Fibroblast of lung (primary cell): Measurements from ENCODE around the gene TRAPPC14. TPM values are rescaled to one million over a fixed set of nuclear protein-coding genes. Genes with fewer than 3 reads are reported as not detected.

Experiments used
- DNase-seq, 2 donors: peaks; one replicate each; pipeline versions ENCODE4 v3.0.0 to v3.0.0-alpha.2; 2010; ENCODE audit warnings: low read depth in 2 of 2
- H2AFZ ChIP-seq: 2 replicates; pipeline ENCODE4 v1.5.1; 2012; ENCODE audit warnings: low read length, control low read depth, inconsistent platforms
- H3K27ac ChIP-seq: 2 replicates; pipeline ENCODE4 v1.5.1; 2011; ENCODE audit warnings: low read length, control low read depth; ENCODE audit not compliant: insufficient read depth
- H3K27me3 ChIP-seq: 2 replicates; pipeline ENCODE4 v1.5.1; 2011; ENCODE audit warnings: mild to moderate bottlenecking, low read length; ENCODE audit not compliant: control insufficient read depth, insufficient read depth
- H3K36me3 ChIP-seq: 2 replicates; pipeline ENCODE4 v1.5.1; 2011; ENCODE audit warnings: low read length; ENCODE audit not compliant: control insufficient read depth, insufficient read depth
- H3K4me1 ChIP-seq: 2 replicates; pipeline ENCODE4 v1.5.1; 2011; ENCODE audit warnings: low read length; ENCODE audit not compliant: control insufficient read depth, insufficient read depth; ENCODE audit errors: extremely low read depth
- H3K4me2 ChIP-seq: 2 replicates; pipeline ENCODE4 v1.5.1; 2011; ENCODE audit warnings: low read length, control low read depth; ENCODE audit not compliant: insufficient read depth; ENCODE audit errors: extremely low read depth
- H3K4me3 ChIP-seq, 4 experiments: fragments of 200-600 bp in 1 of 4; sonication (generic) in 1 of 4; replicated peaks in 1 of 4; 2 replicates each; pipeline ENCODE4 v1.5.1; 2011 to 2016; ENCODE audit warnings: low read length in 4 of 4, low read depth in 3 of 4, mild to moderate bottlenecking in 3 of 4, control low read depth in 2 of 4, inconsistent platforms in 1 of 4, mixed read lengths in 1 of 4; ENCODE audit not compliant: insufficient read depth in 1 of 4; ENCODE audit errors: control extremely low read depth in 1 of 4
- H3K79me2 ChIP-seq: 2 replicates; pipeline ENCODE4 v1.5.1; 2012; ENCODE audit warnings: mild to moderate bottlenecking, low read length, inconsistent platforms; ENCODE audit not compliant: control insufficient read depth, insufficient read depth
- H3K9ac ChIP-seq: 2 replicates; pipeline ENCODE4 v1.5.1; 2011; ENCODE audit warnings: mild to moderate bottlenecking, low read length, control low read depth; ENCODE audit not compliant: insufficient read depth
- H3K9me3 ChIP-seq: 2 replicates; pipeline ENCODE4 v1.5.1; 2012; ENCODE audit warnings: low read depth, low read length; ENCODE audit not compliant: control insufficient read depth, insufficient read depth
- H4K20me1 ChIP-seq: 2 replicates; pipeline ENCODE4 v1.5.1; 2011; ENCODE audit warnings: low read length; ENCODE audit not compliant: control insufficient read depth, insufficient read depth; ENCODE audit errors: extremely low read depth
- EZH2 ChIP-seq: IDR thresholded peaks from 2 replicates; pipeline ENCODE4 v1.5.1; 2012; ENCODE audit warnings: low read length, control low read depth, mild to moderate bottlenecking; ENCODE audit errors: missing control alignments
- polyA plus RNA-seq, 2 donors: library from polyadenylated mRNA; depleted of rRNA in 1 of 2; stranded (reverse) in 1 of 2; unstranded in 1 of 2; fragments of >200 nt; gene quantifications; 2 replicates each; pipeline ENCODE4 v1.2.1, GENCODE V29; 2011 to 2012; ENCODE audit warnings: missing spikeins in 1 of 2
- total RNA-seq: library from RNA; depleted of rRNA; stranded (reverse); fragments of >200 nt; gene quantifications from 2 replicates; pipeline ENCODE4 v1.2.1, GENCODE V29; 2014
- TF ChIP-seq, protein P1 (sequence below), 2 donors: IDR thresholded peaks in 1 of 2; conservative IDR thresholded peaks in 1 of 2; 1 replicate in 1 of 2; 2 replicates in 1 of 2; pipeline ENCODE4 v1.5.1; 2011 to 2012; ENCODE audit warnings: low read length in 2 of 2, control low read depth in 1 of 2, inconsistent platforms in 1 of 2, low read depth in 1 of 2, mild to moderate bottlenecking in 1 of 2

The TRAPPC14 gene
- total and polyA plus RNA-seq, 2 donors (not counting 1 experiment from before 2014, with no cell fraction given) = 1.9 to 5.9 TPM

DNA sequence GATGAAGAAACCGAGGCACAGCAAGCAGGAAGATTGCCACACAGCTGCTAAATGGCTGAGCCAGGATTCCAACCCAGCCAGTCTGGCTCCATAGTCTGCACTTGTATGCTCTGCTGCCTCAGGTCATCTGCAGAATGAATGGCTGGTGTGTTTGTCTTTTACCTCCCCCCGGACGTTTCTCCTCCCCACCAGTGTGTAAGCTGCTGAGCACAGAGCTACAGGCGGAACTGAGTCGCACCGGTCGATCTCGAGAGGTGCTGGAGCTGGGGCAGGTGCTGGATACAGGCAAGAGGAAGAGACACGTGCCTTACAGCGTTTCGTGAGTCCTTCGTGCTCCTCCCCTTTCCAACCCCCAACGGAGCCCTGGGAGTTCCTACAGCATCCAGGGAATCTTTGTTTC is 36.5 kb downstream of the TRAPPC14 start:
- no peak overlapping the region for H3K4me3 ChIP-seq
- TF ChIP-seq EZH2 = no peak
- TF ChIP-seq, protein P1, sequence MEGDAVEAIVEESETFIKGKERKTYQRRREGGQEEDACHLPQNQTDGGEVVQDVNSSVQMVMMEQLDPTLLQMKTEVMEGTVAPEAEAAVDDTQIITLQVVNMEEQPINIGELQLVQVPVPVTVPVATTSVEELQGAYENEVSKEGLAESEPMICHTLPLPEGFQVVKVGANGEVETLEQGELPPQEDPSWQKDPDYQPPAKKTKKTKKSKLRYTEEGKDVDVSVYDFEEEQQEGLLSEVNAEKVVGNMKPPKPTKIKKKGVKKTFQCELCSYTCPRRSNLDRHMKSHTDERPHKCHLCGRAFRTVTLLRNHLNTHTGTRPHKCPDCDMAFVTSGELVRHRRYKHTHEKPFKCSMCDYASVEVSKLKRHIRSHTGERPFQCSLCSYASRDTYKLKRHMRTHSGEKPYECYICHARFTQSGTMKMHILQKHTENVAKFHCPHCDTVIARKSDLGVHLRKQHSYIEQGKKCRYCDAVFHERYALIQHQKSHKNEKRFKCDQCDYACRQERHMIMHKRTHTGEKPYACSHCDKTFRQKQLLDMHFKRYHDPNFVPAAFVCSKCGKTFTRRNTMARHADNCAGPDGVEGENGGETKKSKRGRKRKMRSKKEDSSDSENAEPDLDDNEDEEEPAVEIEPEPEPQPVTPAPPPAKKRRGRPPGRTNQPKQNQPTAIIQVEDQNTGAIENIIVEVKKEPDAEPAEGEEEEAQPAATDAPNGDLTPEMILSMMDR (conservative IDR thresholded peaks at IDR 0.05 in 1 of 2, IDR thresholded peaks at IDR 0.05 in 1 of 2; ENCODE audit: low read depth in 1 of 2, low read length in 2 of 2) = no peak
- H3K27me3 ChIP-seq = no peaks in the 10 kb centered on the region
- H4K20me1 ChIP-seq = no peaks in the 10 kb centered on the region
- no peak overlapping the region for H2AFZ ChIP-seq
- no peak overlapping the region for H3K27ac ChIP-seq
- H3K9ac ChIP-seq = no peak overlapping the region
- H3K79me2 ChIP-seq = peaks cover 16% of the 10 kb centered on the region
- no peak overlapping the region for H3K4me2 ChIP-seq
- no peak for DNase-seq
- peaks cover 3% of the 10 kb centered on the region for H3K4me1 ChIP-seq
- H3K36me3 ChIP-seq = peaks cover 3% of the 10 kb centered on the region
- H3K9me3 ChIP-seq = no peaks in the 10 kb centered on the region

DNA sequence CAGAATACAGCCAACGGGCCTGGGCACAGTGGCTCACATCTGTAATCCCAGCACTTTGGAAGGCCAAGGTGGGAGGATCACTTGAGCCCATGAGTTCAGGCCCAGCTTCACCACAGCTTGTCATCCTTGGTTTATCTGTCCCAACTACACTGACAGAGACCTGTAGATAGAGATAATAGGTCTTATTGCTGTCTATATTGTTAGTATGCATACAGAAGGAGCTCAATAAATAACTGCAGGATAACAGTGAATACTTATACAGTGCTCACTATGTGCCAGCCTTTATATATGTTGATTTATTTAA is 37.8 kb downstream of the TRAPPC14 start:
- Histone ChIP-seq H3K9me3 (no peaks in the 10 kb centered on the region), H2AFZ (no peak overlapping the region), H3K36me3 (peaks cover 3% of the 10 kb centered on the region), H3K4me1 (peaks cover 3% of the 10 kb centered on the region), H3K27me3 (no peaks in the 10 kb centered on the region), H3K79me2 (peaks cover 16% of the 10 kb centered on the region), H3K4me2 (peak overlapping the region; percentile 79), H3K4me3 (peak overlapping the region; percentile 79 to 96 (median 92)), H3K9ac (no peak overlapping the region), H4K20me1 (no peaks in the 10 kb centered on the region), H3K27ac (peak overlapping the region; percentile 89)
- no peak for DNase-seq
- no peak for TF ChIP-seq EZH2
- TF ChIP-seq, protein P1 (conservative IDR thresholded peaks at IDR 0.05 in 1 of 2, IDR thresholded peaks at IDR 0.05 in 1 of 2; ENCODE audit: low read depth in 1 of 2, low read length in 2 of 2) = no peak

DNA sequence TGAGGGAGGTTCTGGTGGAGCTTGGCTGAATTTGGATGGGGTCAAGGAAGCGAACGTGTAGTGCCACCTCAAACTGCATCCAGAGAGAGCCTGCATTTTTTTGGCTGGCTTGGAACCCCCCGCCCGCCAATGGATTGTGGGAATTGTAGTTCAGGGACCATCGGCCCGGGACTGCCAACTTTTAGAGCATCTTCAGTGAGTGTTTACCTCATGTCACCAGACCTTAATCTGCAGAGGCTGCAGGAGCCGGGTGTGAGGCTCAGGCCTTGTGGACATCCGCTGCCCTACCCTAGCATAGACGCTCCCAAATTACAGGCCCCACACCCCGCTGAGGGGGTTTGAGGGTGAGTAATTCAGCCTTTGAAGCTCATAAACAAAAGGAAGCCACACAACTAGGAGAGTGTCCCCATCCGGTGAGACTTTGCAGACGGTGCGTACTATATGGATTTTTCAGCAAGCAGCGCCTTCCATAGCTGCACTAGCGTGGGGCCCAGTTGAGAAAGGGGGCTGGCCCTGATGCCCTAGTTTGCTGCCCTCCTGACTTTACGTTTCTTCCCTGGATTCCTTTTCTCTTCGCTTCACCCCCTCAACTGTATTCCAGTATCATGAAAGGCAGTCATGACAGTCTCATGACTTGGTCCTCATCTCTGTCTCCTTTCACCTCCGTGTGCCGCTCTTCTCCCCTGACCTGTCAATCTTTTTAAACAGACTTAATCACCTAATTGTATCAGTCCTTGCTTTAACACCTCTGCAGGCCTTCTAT is 38.4 kb downstream of the TRAPPC14 start:
- H2AFZ ChIP-seq = peak overlapping the region; percentile 97
- H3K79me2 ChIP-seq = peaks cover 16% of the 10 kb centered on the region
- TF ChIP-seq EZH2 = no peak

More for the DNA sequence above, 38.4 kb downstream of the TRAPPC14 start:
- Histone ChIP-seq H3K27me3 (no peaks in the 10 kb centered on the region), H3K4me1 (peaks cover 3% of the 10 kb centered on the region), H3K4me3 (peak overlapping the region; percentile 79 to 96 (median 92)), H3K9ac (peak overlapping the region; percentile 63), H3K9me3 (no peaks in the 10 kb centered on the region), H3K4me2 (peak overlapping the region; percentile 79), H3K36me3 (peaks cover 3% of the 10 kb centered on the region), H4K20me1 (no peaks in the 10 kb centered on the region), H3K27ac (peak overlapping the region; percentile 89)
- DNase-seq = peak; percentile 51 to 65
